Sigmoid colon (tissue), 3 donors: Measurements from ENCODE around the gene HAND2.

ENCODE experiments used
- POLR2A ChIP-seq, 2 donors: fragments of 450-650 bp; IDR thresholded peaks; one replicate each; pipeline ENCODE4 v1.6.1; 2016; ENCODE audit warnings: antibody characterized with exemption in 2 of 2, mild to moderate bottlenecking in 2 of 2, moderate library complexity in 2 of 2
- TF ChIP-seq, protein P1 (sequence below), 4 experiments: fragments of 450-650 bp in 3 of 4; fragments of 200-600 bp in 1 of 4; IDR thresholded peaks; one replicate each; pipeline ENCODE4 v1.5.1; 2016 to 2019; ENCODE audit warnings: antibody characterized with exemption in 4 of 4, mild to moderate bottlenecking in 3 of 4, moderate library complexity in 2 of 4

DNA sequence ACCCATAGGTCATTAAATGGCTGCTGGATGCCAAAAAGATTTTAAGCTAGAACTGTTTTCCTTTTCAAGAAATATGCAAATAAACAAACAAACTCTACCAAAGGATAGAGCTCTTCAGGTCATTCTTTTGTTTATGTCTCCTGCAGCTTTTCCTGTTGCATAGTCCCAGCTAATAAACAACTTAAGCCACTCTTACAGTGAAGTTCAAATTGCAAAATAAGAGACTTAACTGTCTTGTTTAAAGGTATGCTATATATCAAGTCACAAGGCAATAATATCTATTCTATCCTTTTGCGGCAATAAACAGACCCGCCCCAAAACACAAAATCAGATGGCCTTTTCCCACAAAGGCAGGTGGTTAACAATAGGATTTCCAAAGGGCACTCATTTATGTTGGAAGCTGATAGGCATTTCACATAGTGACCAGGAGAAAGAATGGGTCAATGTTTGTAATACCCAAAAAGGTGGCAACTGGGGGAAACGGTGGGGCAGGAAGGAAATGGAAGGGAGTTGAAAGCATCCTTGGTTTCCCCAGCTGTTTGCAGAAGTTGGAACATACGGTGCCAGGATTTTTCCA lies 15.3 kb downstream of the HAND2 start:
- TF ChIP-seq, protein P1, sequence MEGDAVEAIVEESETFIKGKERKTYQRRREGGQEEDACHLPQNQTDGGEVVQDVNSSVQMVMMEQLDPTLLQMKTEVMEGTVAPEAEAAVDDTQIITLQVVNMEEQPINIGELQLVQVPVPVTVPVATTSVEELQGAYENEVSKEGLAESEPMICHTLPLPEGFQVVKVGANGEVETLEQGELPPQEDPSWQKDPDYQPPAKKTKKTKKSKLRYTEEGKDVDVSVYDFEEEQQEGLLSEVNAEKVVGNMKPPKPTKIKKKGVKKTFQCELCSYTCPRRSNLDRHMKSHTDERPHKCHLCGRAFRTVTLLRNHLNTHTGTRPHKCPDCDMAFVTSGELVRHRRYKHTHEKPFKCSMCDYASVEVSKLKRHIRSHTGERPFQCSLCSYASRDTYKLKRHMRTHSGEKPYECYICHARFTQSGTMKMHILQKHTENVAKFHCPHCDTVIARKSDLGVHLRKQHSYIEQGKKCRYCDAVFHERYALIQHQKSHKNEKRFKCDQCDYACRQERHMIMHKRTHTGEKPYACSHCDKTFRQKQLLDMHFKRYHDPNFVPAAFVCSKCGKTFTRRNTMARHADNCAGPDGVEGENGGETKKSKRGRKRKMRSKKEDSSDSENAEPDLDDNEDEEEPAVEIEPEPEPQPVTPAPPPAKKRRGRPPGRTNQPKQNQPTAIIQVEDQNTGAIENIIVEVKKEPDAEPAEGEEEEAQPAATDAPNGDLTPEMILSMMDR (IDR thresholded peaks at IDR 0.05): no peak
- no peak for TF ChIP-seq POLR2A (IDR thresholded peaks at IDR 0.05)
